ENCODE measurements around the gene P3H4. TPM values are rescaled to one million over a fixed set of nuclear protein-coding genes. Genes with fewer than 3 reads are reported as not detected.

Gene P3H4
- total and polyA plus RNA-seq, 2 donors (not counting 3 experiments of a cell fraction or from before 2014, with no cell fraction given), result 39.2 to 58.3 TPM

GRCh38 chr17:41794540-41794975, 17.2 kb downstream of the P3H4 start:
- no peak for DNase-seq (ENCODE audit: low read depth, low spot score)
- H4K20me1 ChIP-seq (replicated peaks; ENCODE audit: control insufficient read depth, extremely low read depth, insufficient read depth, low read length), result no peaks in the 10 kb centered on the region
- no peak overlapping the region for H3K4me3 ChIP-seq (replicated peaks in 1 of 3; ENCODE audit: insufficient read depth in 1 of 3, low read depth in 1 of 3, low read length in 3 of 3)
- H3K9me1 ChIP-seq (replicated peaks; ENCODE audit: control insufficient read depth, extremely low read depth, insufficient read depth, low read length), result no peaks in the 10 kb centered on the region
- no TSS peak for BruUV-seq (replicated peaks)
- H3K79me2 ChIP-seq (ENCODE audit: control insufficient read depth, insufficient read depth, low read length), result no peaks in the 10 kb centered on the region
- no peak overlapping the region for H3K27ac ChIP-seq (ENCODE audit: insufficient read depth, low read depth, low read length)
- no peaks in the 10 kb centered on the region for H3K9me3 ChIP-seq (replicated peaks; ENCODE audit: control insufficient read depth, insufficient read depth, low read length)
- ChIA-PET CTCF (interaction anchor here (0.7 to 9.8 kb wide), 4 partner anchors 9 to 57 kb away, joined by 3 to 98 read pairs (median 4); partner anchors contain the start of gene JUP), POLR2A (interaction anchor here (0.9 to 2.1 kb wide), 5 partner anchors 8 to 21 kb away, joined by 3 to 13 read pairs (median 3); partner anchors contain the start of gene JUP)
- intact Hi-C loops (cut with micrococcal nuclease), result no loop called here
- no peak overlapping the region for H2AFZ ChIP-seq (ENCODE audit: low read depth, low read length)
- FAIRE-seq, result no peak
- H3K36me3 ChIP-seq (ENCODE audit: control insufficient read depth in 2 of 2, extremely low read depth in 1 of 2, insufficient read depth in 2 of 2, low read length in 2 of 2), result no peaks in the 10 kb centered on the region
- H3K4me1 ChIP-seq (ENCODE audit: control insufficient read depth, extremely low read depth, insufficient read depth, low read length), result peaks cover 16% of the 10 kb centered on the region
- H3K27me3 ChIP-seq (ENCODE audit: control insufficient read depth in 2 of 2, insufficient read depth in 2 of 2, low read length in 2 of 2), result peaks cover 0 to 2% of the 10 kb centered on the region in 2 experiments
- H3K9ac ChIP-seq (replicated peaks; ENCODE audit: extremely low read depth, insufficient read depth, low read length), result no peak overlapping the region
- dilution Hi-C loops (cut with MboI; ENCODE audit: extremely low pct_ligation_motif_present, low sequenced_read_pairs), result no loop called here
- TF ChIP-seq, protein P1, sequence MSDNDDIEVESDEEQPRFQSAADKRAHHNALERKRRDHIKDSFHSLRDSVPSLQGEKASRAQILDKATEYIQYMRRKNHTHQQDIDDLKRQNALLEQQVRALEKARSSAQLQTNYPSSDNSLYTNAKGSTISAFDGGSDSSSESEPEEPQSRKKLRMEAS (IDR thresholded peaks at IDR 0.05; ENCODE audit: insufficient read depth, insufficient read length), result no peak
- TF ChIP-seq JUN (IDR thresholded peaks at IDR 0.05; ENCODE audit: borderline replicate concordance, insufficient read depth, insufficient read length, low read depth) (no peak), CTCF (IDR thresholded peaks at IDR 0.05; ENCODE audit: extremely low read depth in 1 of 2, insufficient read depth in 1 of 2, low read depth in 1 of 2, low read length in 2 of 2) (no peak), GATA2 (IDR thresholded peaks at IDR 0.05; ENCODE audit: insufficient read depth, insufficient read length, low read depth, low read length) (no peak), POLR2AphosphoS5 (IDR thresholded peaks at IDR 0.05; ENCODE audit: insufficient read depth, low read depth, low read length) (no peak), POLR2A (IDR thresholded peaks at IDR 0.05; ENCODE audit: low read depth, low read length) (no peak), EZH2 (IDR thresholded peaks at IDR 0.05; ENCODE audit: borderline replicate concordance, low read depth, low read length, severe bottlenecking) (no peak), MYC (IDR thresholded peaks at IDR 0.05; ENCODE audit: low read depth, low read length) (no peak), FOS (IDR thresholded peaks at IDR 0.05; ENCODE audit: borderline replicate concordance, insufficient read depth, low read length) (no peak)
- H3K4me2 ChIP-seq (ENCODE audit: insufficient read depth, low read length), result no peak overlapping the region

Measured in endothelial cell of umbilical vein (primary cell).